Gastrocnemius medialis (tissue), 4 donors: ENCODE data around the gene KIF18B. TPM values are rescaled to one million over a fixed set of nuclear protein-coding genes. Genes with fewer than 3 reads are reported as not detected.

Experiments used
- ATAC-seq, 2 donors: fragments of 150-250 bp; one replicate each; pipeline ENCODE4 v1.9.1; 2016
- DNase-seq, 2 donors: peaks; one replicate each; pipeline ENCODE4 v3.0.0-alpha.2; 2019
- H3K27ac ChIP-seq, 4 donors: fragments of 200-600 bp; sonication (generic); 1 replicate in 1 of 4; 2 replicates in 3 of 4; pipeline ENCODE4 v1.5.1; 2016 to 2018; ENCODE audit warnings: mild to moderate bottlenecking in 2 of 4, moderate library complexity in 1 of 4
- H3K27me3 ChIP-seq, 3 donors: fragments of 200-600 bp; sonication (generic) in 2 of 3; 1 replicate in 1 of 3; 2 replicates in 2 of 3; pipeline versions ENCODE4 v1.5.1 to v1.6.0; 2016 to 2019; ENCODE audit warnings: mild to moderate bottlenecking in 1 of 3, moderate library complexity in 1 of 3
- H3K36me3 ChIP-seq, 2 donors: fragments of 200-600 bp; sonication (generic) in 1 of 2; one replicate each; pipeline ENCODE4 v1.5.1; 2017 to 2018
- H3K4me1 ChIP-seq, 2 donors: fragments of 200-600 bp; sonication (generic) in 1 of 2; one replicate each; pipeline ENCODE4 v1.5.1; 2016 to 2017; ENCODE audit warnings: mild to moderate bottlenecking in 2 of 2
- H3K4me3 ChIP-seq, 4 donors: fragments of 200-600 bp; sonication (generic) in 3 of 4; 1 replicate in 1 of 4; 2 replicates in 3 of 4; pipeline ENCODE4 v1.5.1; 2016 to 2019; ENCODE audit warnings: mild to moderate bottlenecking in 2 of 4
- H3K9me3 ChIP-seq, 3 donors: fragments of 200-600 bp; sonication (generic) in 2 of 3; 1 replicate in 1 of 3; 2 replicates in 2 of 3; pipeline ENCODE4 v1.5.1; 2016 to 2019
- POLR2A ChIP-seq, 2 donors: fragments of 450-650 bp; IDR thresholded peaks; one replicate each; pipeline ENCODE4 v1.6.1; 2017; ENCODE audit warnings: antibody characterized with exemption in 2 of 2, mild to moderate bottlenecking in 2 of 2, moderate library complexity in 2 of 2
- in situ Hi-C, 4 donors: fragments of 200-750 bp; cut with MboI; loops; one replicate each; pipeline versions ENCODE4 v1.15.0 to v1.8.0; 2017; ENCODE audit warnings: low sequenced_read_pairs in 4 of 4
- intact Hi-C: fragments of 100-400 bp; cut with DNase I; formaldehyde crosslinking; loops from one replicate; pipeline ENCODE4 v1.15.1; 2023; ENCODE audit warnings: low total_unique reads
- total RNA-seq, 4 donors: library from RNA; depleted of rRNA; stranded (reverse); fragments of >200 nt; gene quantifications; one replicate each; pipeline versions ENCODE4 v1.1.0 to v1.2.3, GENCODE V29; 2016
- TF ChIP-seq, protein P1 (sequence below), 5 experiments: fragments of 450-650 bp in 3 of 5; fragments of 200-600 bp in 2 of 5; sonication (generic) in 2 of 5; IDR thresholded peaks in 4 of 5; conservative IDR thresholded peaks in 1 of 5; 1 replicate in 4 of 5; 2 replicates in 1 of 5; pipeline ENCODE4 v1.5.1; 2016 to 2019; ENCODE audit warnings: antibody characterized with exemption in 5 of 5, mild to moderate bottlenecking in 3 of 5, moderate library complexity in 3 of 5

Gene KIF18B
- total RNA-seq, 4 donors from 2014 or later = 0.09 to 1.7 TPM; not detected in 2

GRCh38 chr17:44967907-44968224 lies 20.3 kb upstream of the KIF18B start:
- H3K27ac ChIP-seq = no peak overlapping the region
- H3K36me3 ChIP-seq = no peaks in the 10 kb centered on the region
- no peak overlapping the region for H3K4me3 ChIP-seq
- H3K27me3 ChIP-seq = peaks cover 51 to 59% (median 56%) of the 10 kb centered on the region in 3 donors
- intact Hi-C loops = loop anchor here (1.0 kb wide), 1 partner anchor 21 kb away; the partner anchor contains the start of gene KIF18B
- H3K4me1 ChIP-seq = peaks cover 0 to 12% of the 10 kb centered on the region in 2 donors
- no peak for DNase-seq
- H3K9me3 ChIP-seq = no peaks in the 10 kb centered on the region
- TF ChIP-seq POLR2A (IDR thresholded peaks at IDR 0.05) = no peak
- TF ChIP-seq, protein P1, sequence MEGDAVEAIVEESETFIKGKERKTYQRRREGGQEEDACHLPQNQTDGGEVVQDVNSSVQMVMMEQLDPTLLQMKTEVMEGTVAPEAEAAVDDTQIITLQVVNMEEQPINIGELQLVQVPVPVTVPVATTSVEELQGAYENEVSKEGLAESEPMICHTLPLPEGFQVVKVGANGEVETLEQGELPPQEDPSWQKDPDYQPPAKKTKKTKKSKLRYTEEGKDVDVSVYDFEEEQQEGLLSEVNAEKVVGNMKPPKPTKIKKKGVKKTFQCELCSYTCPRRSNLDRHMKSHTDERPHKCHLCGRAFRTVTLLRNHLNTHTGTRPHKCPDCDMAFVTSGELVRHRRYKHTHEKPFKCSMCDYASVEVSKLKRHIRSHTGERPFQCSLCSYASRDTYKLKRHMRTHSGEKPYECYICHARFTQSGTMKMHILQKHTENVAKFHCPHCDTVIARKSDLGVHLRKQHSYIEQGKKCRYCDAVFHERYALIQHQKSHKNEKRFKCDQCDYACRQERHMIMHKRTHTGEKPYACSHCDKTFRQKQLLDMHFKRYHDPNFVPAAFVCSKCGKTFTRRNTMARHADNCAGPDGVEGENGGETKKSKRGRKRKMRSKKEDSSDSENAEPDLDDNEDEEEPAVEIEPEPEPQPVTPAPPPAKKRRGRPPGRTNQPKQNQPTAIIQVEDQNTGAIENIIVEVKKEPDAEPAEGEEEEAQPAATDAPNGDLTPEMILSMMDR (IDR thresholded peaks at IDR 0.05 in 4 of 5, conservative IDR thresholded peaks at IDR 0.05 in 1 of 5) = no peak
- ATAC-seq = peak in 1 of 2 donors; percentile 6
- in situ Hi-C loops = no loop called here

DNA sequence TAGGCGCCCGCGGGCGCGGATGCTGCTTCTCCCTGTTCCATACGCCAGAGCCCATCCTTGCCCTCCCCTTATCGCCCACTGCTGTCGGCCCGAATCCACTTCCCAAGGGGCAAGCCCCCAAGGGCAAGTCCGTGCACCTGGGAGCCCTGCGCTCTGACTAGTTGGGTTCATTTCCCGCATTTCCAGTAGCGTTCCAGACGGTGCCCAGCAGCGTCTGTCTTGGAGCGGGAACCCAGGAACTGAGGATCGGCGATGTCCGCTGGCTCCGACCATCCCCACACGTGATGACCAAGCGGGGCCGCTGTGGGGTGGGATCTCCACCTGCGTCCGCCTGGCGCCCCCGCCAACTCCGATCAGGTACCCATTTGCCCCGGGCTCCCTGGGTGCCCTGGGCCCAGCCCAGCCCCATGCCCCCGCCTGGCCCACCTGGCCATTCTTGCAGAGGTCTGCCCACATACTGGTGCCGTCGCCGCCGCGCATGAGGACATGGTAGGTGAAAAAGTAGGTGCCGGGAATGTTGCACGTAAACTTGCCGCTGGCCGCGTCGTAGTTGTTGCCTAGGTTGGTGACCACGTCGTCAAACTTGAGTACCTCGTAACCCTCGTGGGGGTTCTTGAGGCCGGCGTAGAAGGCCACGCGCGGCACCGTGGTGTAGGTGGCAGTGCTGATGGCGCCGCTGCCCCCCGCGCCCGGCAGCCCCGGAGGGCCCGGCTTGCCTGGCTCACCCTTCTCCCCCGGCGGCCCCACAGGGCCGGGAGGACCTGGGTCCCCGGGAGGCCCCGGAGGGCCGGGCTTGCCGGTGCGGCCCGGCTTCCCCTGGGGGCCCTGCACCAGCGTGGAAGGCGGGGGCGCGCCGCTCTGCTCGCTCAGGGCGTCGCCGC lies 19.7 kb upstream of the KIF18B start:
- no peak overlapping the region for H3K4me3 ChIP-seq
- in situ Hi-C loops = no loop called here
- DNase-seq = no peak
- intact Hi-C loops = no loop called here
- no peak for ATAC-seq
- H3K4me1 ChIP-seq = peaks cover 0 to 12% of the 10 kb centered on the region in 2 donors
- peaks cover 54 to 63% (median 56%) of the 10 kb centered on the region in 3 donors for H3K27me3 ChIP-seq
- no peaks in the 10 kb centered on the region for H3K36me3 ChIP-seq
- no peak overlapping the region for H3K27ac ChIP-seq
- no peaks in the 10 kb centered on the region for H3K9me3 ChIP-seq
- no peak for TF ChIP-seq POLR2A (IDR thresholded peaks at IDR 0.05)
- TF ChIP-seq, protein P1 (IDR thresholded peaks at IDR 0.05 in 4 of 5, conservative IDR thresholded peaks at IDR 0.05 in 1 of 5) = no peak

DNA sequence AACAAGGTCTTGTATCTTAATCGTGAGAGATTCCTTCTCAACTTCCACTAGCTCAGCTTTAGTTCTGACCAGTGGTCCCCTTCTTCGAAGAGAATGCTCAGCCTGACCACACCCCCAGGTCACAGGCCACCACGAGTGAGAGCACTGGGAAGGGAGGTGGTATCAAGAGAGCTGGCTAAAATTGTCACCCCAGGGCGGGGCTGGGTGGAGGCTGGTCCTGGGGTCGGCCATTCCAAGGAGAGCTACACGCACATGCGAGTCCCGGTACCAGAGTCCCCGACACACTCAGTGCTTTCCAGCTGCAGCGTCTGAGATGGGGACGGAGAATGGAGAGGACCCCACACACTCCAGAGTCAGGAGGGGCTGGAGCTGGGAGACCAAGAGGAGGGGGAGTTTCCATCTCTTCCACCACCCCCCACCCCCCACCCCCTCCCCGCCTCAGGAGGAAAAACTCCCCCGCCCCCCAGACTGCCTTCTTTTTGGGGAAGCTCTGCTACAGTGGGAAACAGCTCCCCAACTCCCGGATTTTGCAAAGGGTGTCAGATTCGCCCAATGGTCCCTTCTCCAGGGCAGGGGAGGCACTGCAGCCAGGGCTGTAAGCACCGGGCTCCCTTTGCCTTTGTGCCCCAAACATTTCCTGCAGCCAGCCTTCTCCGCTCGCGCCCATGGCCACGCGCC lies 18.9 kb upstream of the KIF18B start:
- intact Hi-C loops (no loop called here), in situ Hi-C loops (no loop called here)
- Histone ChIP-seq H3K36me3 (no peaks in the 10 kb centered on the region), H3K27me3 (peaks cover 54 to 63% (median 56%) of the 10 kb centered on the region in 3 donors), H3K4me3 (no peak overlapping the region), H3K27ac (no peak overlapping the region), H3K4me1 (peaks cover 0 to 12% of the 10 kb centered on the region in 2 donors), H3K9me3 (no peaks in the 10 kb centered on the region)
- no peak for DNase-seq
- TF ChIP-seq POLR2A (IDR thresholded peaks at IDR 0.05) = no peak
- TF ChIP-seq, protein P1 (IDR thresholded peaks at IDR 0.05 in 4 of 5, conservative IDR thresholded peaks at IDR 0.05 in 1 of 5) = no peak
- no peak for ATAC-seq

DNA sequence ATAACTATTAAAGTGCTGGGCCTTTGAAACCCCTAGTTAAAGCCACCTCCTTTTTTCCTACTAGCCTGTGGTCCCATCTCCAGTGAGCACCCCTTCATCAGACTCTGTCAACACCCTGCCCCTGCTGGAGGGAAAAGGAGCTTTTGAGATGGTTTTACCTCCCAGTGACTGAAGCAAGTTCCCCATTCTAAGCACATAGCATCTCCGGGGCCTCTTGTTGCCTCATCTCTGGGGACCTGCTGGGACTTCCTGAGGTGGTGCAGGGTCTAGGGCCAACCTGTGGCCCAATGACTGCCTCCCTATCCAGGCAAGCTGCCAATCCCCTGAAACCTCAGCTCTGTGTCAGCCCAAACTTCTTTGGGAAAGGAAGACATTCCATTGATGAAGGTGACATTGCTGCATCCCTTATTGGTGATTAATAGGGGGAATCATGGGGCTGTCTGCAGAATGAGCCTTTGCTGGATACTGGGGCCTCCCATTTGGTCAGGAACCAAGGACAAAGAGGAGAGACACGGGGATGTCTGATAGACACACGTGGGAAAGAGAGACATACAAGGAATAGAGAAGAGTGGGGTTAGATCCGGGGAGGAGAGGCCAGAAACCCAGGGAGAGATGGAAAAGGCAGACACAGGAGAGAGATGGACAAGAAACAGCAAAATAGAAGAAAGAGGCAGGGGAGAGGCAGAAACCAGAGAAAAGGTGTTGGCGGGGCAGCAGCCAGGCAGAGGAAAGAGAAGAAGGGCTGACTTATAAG lies 18.1 kb upstream of the KIF18B start:
- H3K27me3 ChIP-seq = peaks cover 58 to 67% (median 58%) of the 10 kb centered on the region in 3 donors
- H3K27ac ChIP-seq = no peak overlapping the region
- H3K36me3 ChIP-seq = no peaks in the 10 kb centered on the region
- peaks cover 0 to 12% of the 10 kb centered on the region in 2 donors for H3K4me1 ChIP-seq
- ATAC-seq = no peak
- intact Hi-C loops (no loop called here), in situ Hi-C loops (no loop called here)
- H3K4me3 ChIP-seq = no peak overlapping the region
- TF ChIP-seq POLR2A (IDR thresholded peaks at IDR 0.05) = no peak
- TF ChIP-seq, protein P1 (IDR thresholded peaks at IDR 0.05 in 4 of 5, conservative IDR thresholded peaks at IDR 0.05 in 1 of 5) = no peak
- H3K9me3 ChIP-seq = no peaks in the 10 kb centered on the region
- DNase-seq = no peak
